Measurements from ENCODE around the gene PDE10A.

Gene PDE10A

GRCh38 chr6:165575158-165575549, 87.9 kb downstream of the PDE10A start:
- in situ Hi-C loops (cut with MboI; ENCODE audit: low sequenced_read_pairs, unreplicated experiment): no loop called here
- no peak for TF ChIP-seq CTCF (IDR thresholded peaks at IDR 0.05; ENCODE audit: borderline replicate concordance, control extremely low read depth, extremely low read depth, insufficient read depth, missing control alignments)
- no peak for DNase-seq (ENCODE audit: low spot score)

GRCh38 chr6:165574220-165575157, 88.6 kb downstream of the PDE10A start:
- in situ Hi-C loops (cut with MboI; ENCODE audit: low sequenced_read_pairs, unreplicated experiment): no loop called here
- DNase-seq (ENCODE audit: low spot score): no peak
- TF ChIP-seq CTCF (IDR thresholded peaks at IDR 0.05; ENCODE audit: borderline replicate concordance, control extremely low read depth, extremely low read depth, insufficient read depth, missing control alignments): no peak

GRCh38 chr6:165573671-165574070, 89.4 kb downstream of the PDE10A start:
- no peak for DNase-seq (ENCODE audit: low spot score)
- in situ Hi-C loops (cut with MboI; ENCODE audit: low sequenced_read_pairs, unreplicated experiment): no loop called here
- TF ChIP-seq CTCF (IDR thresholded peaks at IDR 0.05; ENCODE audit: borderline replicate concordance, control extremely low read depth, extremely low read depth, insufficient read depth, missing control alignments): no peak

- in situ Hi-C loops (cut with MboI; ENCODE audit: low sequenced_read_pairs, unreplicated experiment): no loop called here
- no peak for TF ChIP-seq CTCF (IDR thresholded peaks at IDR 0.05; ENCODE audit: borderline replicate concordance, control extremely low read depth, extremely low read depth, insufficient read depth, missing control alignments)
- peak; percentile 24 for DNase-seq (ENCODE audit: low spot score)
Measured at GRCh38 chr6:165571721-165572132, 91.3 kb downstream of the PDE10A start.

GRCh38 chr6:165571068-165571682, 91.9 kb downstream of the PDE10A start:
- TF ChIP-seq CTCF (IDR thresholded peaks at IDR 0.05; ENCODE audit: borderline replicate concordance, control extremely low read depth, extremely low read depth, insufficient read depth, missing control alignments): no peak
- no peak for DNase-seq (ENCODE audit: low spot score)
- in situ Hi-C loops (cut with MboI; ENCODE audit: low sequenced_read_pairs, unreplicated experiment): no loop called here

GRCh38 chr6:165568326-165568725, 94.7 kb downstream of the PDE10A start:
- in situ Hi-C loops (cut with MboI; ENCODE audit: low sequenced_read_pairs, unreplicated experiment): no loop called here
- DNase-seq (ENCODE audit: low spot score): no peak
- TF ChIP-seq CTCF (IDR thresholded peaks at IDR 0.05; ENCODE audit: borderline replicate concordance, control extremely low read depth, extremely low read depth, insufficient read depth, missing control alignments): no peak

Measured in GM13976 (cell line).